ENCODE measurements around the gene GSTT4.

DNA sequence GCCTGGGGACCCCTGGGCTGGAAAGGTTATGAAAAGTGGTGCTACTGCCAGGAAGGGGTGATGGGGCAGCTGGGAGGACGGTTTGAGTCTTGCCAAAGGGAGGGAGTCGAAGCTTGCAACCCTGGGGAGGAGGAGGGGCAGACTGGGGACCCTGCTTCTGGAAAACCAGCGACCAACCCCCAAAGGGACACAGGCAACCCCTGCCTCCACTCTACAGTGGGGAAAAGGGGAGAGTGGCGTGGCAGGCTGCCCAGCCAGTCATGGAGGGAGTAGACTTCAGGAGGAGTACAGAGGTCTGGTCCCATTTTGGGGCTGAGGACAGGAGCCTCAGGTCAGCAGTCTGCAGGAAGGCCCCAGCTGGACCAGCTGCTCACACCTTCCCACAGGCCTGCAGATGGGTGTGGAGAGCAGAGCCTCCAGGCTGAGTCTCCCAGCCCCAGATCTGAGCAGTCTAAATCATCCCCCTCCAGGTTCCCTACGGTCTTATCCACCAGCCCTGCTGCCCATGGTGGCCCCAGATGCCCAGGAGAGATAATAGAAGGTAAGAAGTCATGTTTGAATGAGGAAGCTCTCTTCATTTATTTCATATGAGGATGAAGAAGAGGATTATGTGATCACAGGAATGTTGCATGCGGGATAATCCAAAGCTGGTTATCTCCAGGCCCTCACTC lies 34.3 kb downstream of the GSTT4 start:
- TF ChIP-seq, protein P1, sequence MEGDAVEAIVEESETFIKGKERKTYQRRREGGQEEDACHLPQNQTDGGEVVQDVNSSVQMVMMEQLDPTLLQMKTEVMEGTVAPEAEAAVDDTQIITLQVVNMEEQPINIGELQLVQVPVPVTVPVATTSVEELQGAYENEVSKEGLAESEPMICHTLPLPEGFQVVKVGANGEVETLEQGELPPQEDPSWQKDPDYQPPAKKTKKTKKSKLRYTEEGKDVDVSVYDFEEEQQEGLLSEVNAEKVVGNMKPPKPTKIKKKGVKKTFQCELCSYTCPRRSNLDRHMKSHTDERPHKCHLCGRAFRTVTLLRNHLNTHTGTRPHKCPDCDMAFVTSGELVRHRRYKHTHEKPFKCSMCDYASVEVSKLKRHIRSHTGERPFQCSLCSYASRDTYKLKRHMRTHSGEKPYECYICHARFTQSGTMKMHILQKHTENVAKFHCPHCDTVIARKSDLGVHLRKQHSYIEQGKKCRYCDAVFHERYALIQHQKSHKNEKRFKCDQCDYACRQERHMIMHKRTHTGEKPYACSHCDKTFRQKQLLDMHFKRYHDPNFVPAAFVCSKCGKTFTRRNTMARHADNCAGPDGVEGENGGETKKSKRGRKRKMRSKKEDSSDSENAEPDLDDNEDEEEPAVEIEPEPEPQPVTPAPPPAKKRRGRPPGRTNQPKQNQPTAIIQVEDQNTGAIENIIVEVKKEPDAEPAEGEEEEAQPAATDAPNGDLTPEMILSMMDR (IDR thresholded peaks at IDR 0.05; ENCODE audit: low read depth, low read length) = no peak
- TF ChIP-seq EZH2phosphoT487 (IDR thresholded peaks at IDR 0.05; ENCODE audit: low read depth) = no peak

All from OCI-LY3 (cell line).